GM18868 (cell line): ENCODE results near the gene UCHL5.
A peak's percentile ranks its signal among the peaks of the same experiment; 100 is the strongest.

ENCODE experiments used
- ATAC-seq: cut with Tn5 transposase; IDR thresholded peaks from one replicate; pipeline ENCODE4 v1.9.1; 2021; ENCODE audit warnings: mild to moderate bottlenecking, moderate library complexity; ENCODE audit not compliant: unreplicated experiment

The UCHL5 gene

GRCh38 chr1:193059282-193060114 is at the start of gene UCHL5, which contains the start of gene RO60:
Gene UCHL5 (minus strand): TSS chr1:193059360. CDS start chr1:193059260, 100 bp downstream.
Gene RO60 (plus strand): TSS chr1:193059612. CDS start chr1:193069055, 9,443 bp downstream.
- peak; percentile 94 for ATAC-seq

- ATAC-seq = no peak
Observed at GRCh38 chr1:193108471-193108870, 49.3 kb upstream of the UCHL5 start.

- no peak for ATAC-seq
Observed at GRCh38 chr1:193105821-193106177, 46.6 kb upstream of the UCHL5 start.

GRCh38 chr1:193104907-193105820 is 46.0 kb upstream of the UCHL5 start, which contains the start of gene GLRX2:
Gene GLRX2 (minus strand): TSS chr1:193105414. CDS start chr1:193105382, 32 bp downstream.
- ATAC-seq = peak; percentile 91

- peak; percentile 33 for ATAC-seq
Observed at GRCh38 chr1:193104502-193104906, 45.3 kb upstream of the UCHL5 start.

- no peak for ATAC-seq
Observed at GRCh38 chr1:193103759-193104501, 44.8 kb upstream of the UCHL5 start.

GRCh38 chr1:193102662-193103061 is 43.5 kb upstream of the UCHL5 start:
- no peak for ATAC-seq

- no peak for ATAC-seq
Observed at GRCh38 chr1:193094112-193094511, 35.0 kb upstream of the UCHL5 start.

- no peak for ATAC-seq
Observed at GRCh38 chr1:193090865-193091264, 31.7 kb upstream of the UCHL5 start.

GRCh38 chr1:193087893-193088292 is 28.7 kb upstream of the UCHL5 start:
- no peak for ATAC-seq

- ATAC-seq = no peak
Observed at GRCh38 chr1:193086342-193086741, 27.2 kb upstream of the UCHL5 start.

- ATAC-seq = no peak
Observed at GRCh38 chr1:193085263-193085662, 26.1 kb upstream of the UCHL5 start.

GRCh38 chr1:193083365-193084088 is 24.4 kb upstream of the UCHL5 start:
- peak; percentile 96 for ATAC-seq

- ATAC-seq = no peak
Observed at GRCh38 chr1:193079187-193079586, 20.0 kb upstream of the UCHL5 start.

- no peak for ATAC-seq
Observed at GRCh38 chr1:193077991-193078390, 18.8 kb upstream of the UCHL5 start.

- peak; percentile 47 for ATAC-seq
Observed at GRCh38 chr1:193070942-193071341, 11.8 kb upstream of the UCHL5 start.

GRCh38 chr1:193070386-193070753 is 11.2 kb upstream of the UCHL5 start:
- peak; percentile 47 for ATAC-seq

GRCh38 chr1:193069748-193070385 is 10.7 kb upstream of the UCHL5 start:
- ATAC-seq = no peak

- no peak for ATAC-seq
Observed at GRCh38 chr1:193068013-193068412, 8.9 kb upstream of the UCHL5 start.

GRCh38 chr1:193066606-193067005 is 7.4 kb upstream of the UCHL5 start:
- ATAC-seq = no peak
